Immature natural killer cell (primary cell): Measurements from ENCODE around the gene FHIP2A. TPM values are rescaled to one million over a fixed set of nuclear protein-coding genes. Genes with fewer than 3 reads are reported as not detected.
"Not testable (repeated sequence)": the region's sequence is repeated elsewhere in the genome, so short reads cannot be mapped to it uniquely, and the experiment has no call there.

Experiments used
- DNase-seq, 3 donors: peaks; one replicate each; pipeline ENCODE4 v3.0.0; 2022; ENCODE audit warnings: mixed read lengths in 1 of 3
- H3K27ac Mint-ChIP-seq, 6 donors: one replicate each; pipeline ENCODE4 v1.8.0; 2020; ENCODE audit warnings: mixed read lengths in 6 of 6, mild to moderate bottlenecking in 5 of 6, inconsistent platforms in 4 of 6, moderate library complexity in 3 of 6
- H3K27me3 Mint-ChIP-seq, 3 donors: one replicate each; pipeline ENCODE4 v1.8.0; 2020 to 2021; ENCODE audit warnings: low read depth in 3 of 3, mild to moderate bottlenecking in 3 of 3, mixed read lengths in 3 of 3, moderate library complexity in 3 of 3, inconsistent platforms in 1 of 3
- H3K36me3 Mint-ChIP-seq, 3 donors: one replicate each; pipeline ENCODE4 v1.8.0; 2020; ENCODE audit warnings: mixed read lengths in 3 of 3, inconsistent platforms in 2 of 3, mild to moderate bottlenecking in 2 of 3
- H3K4me1 Mint-ChIP-seq, 2 donors: one replicate each; pipeline ENCODE4 v1.8.0; 2020; ENCODE audit warnings: inconsistent platforms in 2 of 2, mild to moderate bottlenecking in 2 of 2, mixed read lengths in 2 of 2, moderate library complexity in 1 of 2
- H3K4me3 Mint-ChIP-seq, 5 donors: one replicate each; pipeline ENCODE4 v1.8.0; 2020; ENCODE audit warnings: mild to moderate bottlenecking in 5 of 5, mixed read lengths in 5 of 5, inconsistent platforms in 3 of 5, moderate library complexity in 3 of 5
- H3K9me3 Mint-ChIP-seq, 6 donors: one replicate each; pipeline ENCODE4 v1.8.0; 2020; ENCODE audit warnings: mild to moderate bottlenecking in 6 of 6, mixed read lengths in 6 of 6, inconsistent platforms in 4 of 6, moderate library complexity in 3 of 6
- polyA plus RNA-seq, 3 donors: library from polyadenylated mRNA; unstranded; fragments of 300-500 nt; fragmentation: Illumina TruSeq; gene quantifications; one replicate each; pipeline ENCODE4 v1.2.3, GENCODE V29; 2021

Gene FHIP2A
- 10 to 100 TPM; 10.4 to 18.4 (median 10.5) TPM for polyA plus RNA-seq

GRCh38 chr10:114821293-114821914, at the start of gene FHIP2A:
Gene FHIP2A, plus strand, starts transcription at chr10:114821780. Its CDS starts 299 bp downstream, at chr10:114822079.
- no peaks in the 10 kb centered on the region for H3K36me3 Mint-ChIP-seq
- H3K4me1 Mint-ChIP-seq, result peaks cover 33 to 46% of the 10 kb centered on the region in 2 donors
- no peaks in the 10 kb centered on the region for H3K9me3 Mint-ChIP-seq
- DNase-seq, result peak; percentile 83 to 86 (median 86)
- H3K4me3 Mint-ChIP-seq, result peak within 1 kb of the TSS; percentile 92 to 95 (median 93)
- H3K27ac Mint-ChIP-seq, result peak within 1 kb of the TSS; percentile 90 to 97 (median 95)
- H3K27me3 Mint-ChIP-seq, result peaks cover 0 to 9% (median 0%) of the 10 kb centered on the region in 3 donors

DNA sequence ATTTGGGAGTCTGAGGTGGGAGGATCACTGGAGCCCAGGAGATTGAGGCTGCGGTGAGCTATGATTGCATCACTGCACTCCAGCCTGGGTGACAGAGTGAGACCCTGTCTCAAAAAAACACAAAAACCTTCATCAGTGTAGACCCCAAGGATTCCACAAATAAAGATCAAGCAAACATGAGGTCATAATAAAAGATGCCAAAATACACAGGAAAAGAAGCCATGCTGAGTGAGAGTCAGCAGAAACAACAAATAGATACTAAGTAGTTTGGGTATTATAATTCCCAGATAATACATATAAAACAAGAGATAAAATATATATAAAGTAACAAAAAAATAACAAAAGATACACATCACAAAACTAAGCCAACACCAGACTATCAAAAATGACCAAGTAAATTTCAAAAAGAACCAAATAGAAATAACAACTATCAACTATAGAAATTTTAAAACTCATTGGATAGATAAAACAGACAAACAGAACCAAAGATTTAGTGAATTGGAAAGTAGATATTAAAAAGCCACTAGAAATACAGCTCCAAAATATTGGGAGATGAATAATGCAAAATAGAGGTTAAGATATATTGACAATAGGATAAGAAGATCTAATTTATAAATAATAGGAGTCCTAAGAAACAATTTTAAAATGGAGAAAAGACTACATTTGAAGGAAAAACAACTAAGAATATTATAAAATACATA, 48.9 kb upstream of the FHIP2A start:
- Mint-ChIP-seq H3K4me1 (peaks cover 5 to 8% of the 10 kb centered on the region in 2 donors), H3K4me3 (no peak overlapping the region), H3K9me3 (no peaks in the 10 kb centered on the region), H3K27me3 (peaks cover 4 to 12% (median 4%) of the 10 kb centered on the region in 3 donors), H3K36me3 (no peaks in the 10 kb centered on the region), H3K27ac (no peak overlapping the region)
- no peak for DNase-seq

- no peak for DNase-seq
These were observed 48.4 kb upstream of the FHIP2A start for GRCh38 chr10:114773197-114773532.

GRCh38 chr10:114775082-114775481, 46.5 kb upstream of the FHIP2A start:
- not testable (repeated sequence) for H3K36me3 Mint-ChIP-seq, H3K4me1 Mint-ChIP-seq, H3K27me3 Mint-ChIP-seq

More at GRCh38 chr10:114773197-114773532, 48.4 kb upstream of the FHIP2A start:
- no peak overlapping the region for H3K27ac Mint-ChIP-seq
- no peaks in the 10 kb centered on the region for H3K36me3 Mint-ChIP-seq
- H3K4me3 Mint-ChIP-seq, result no peak overlapping the region
- H3K9me3 Mint-ChIP-seq, result no peaks in the 10 kb centered on the region
- H3K27me3 Mint-ChIP-seq, result peaks cover 4 to 12% (median 4%) of the 10 kb centered on the region in 3 donors
- peaks cover 5 to 8% of the 10 kb centered on the region in 2 donors for H3K4me1 Mint-ChIP-seq

DNA sequence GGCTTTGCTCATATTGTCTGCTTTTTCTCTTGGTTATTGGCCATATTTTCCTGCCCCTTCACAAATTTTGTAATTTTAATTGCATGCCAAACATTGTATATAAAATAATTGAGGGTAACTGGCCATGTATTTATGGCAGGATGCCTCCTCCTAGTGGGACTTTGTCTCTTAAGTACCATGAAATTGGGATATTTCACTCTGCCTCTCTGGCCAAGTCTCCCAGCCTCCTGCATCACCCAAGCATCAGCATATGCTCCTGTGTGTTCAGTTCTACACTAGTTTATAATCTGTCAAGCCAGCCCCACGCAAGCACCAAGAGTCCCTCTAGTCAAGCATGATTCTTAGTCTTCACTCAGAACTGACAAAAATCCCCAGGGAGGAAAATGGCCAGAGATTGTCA, 44.2 kb upstream of the FHIP2A start:
- peaks cover 2% of the 10 kb centered on the region in 3 donors for H3K27me3 Mint-ChIP-seq
- H3K9me3 Mint-ChIP-seq, result no peaks in the 10 kb centered on the region
- H3K4me3 Mint-ChIP-seq, result no peak overlapping the region
- no peaks in the 10 kb centered on the region for H3K36me3 Mint-ChIP-seq
- no peaks in the 10 kb centered on the region for H3K4me1 Mint-ChIP-seq
- no peak for DNase-seq
- H3K27ac Mint-ChIP-seq, result no peak overlapping the region

More at GRCh38 chr10:114775082-114775481, 46.5 kb upstream of the FHIP2A start:
- not testable (repeated sequence) for DNase-seq, H3K27ac Mint-ChIP-seq, H3K4me3 Mint-ChIP-seq, H3K9me3 Mint-ChIP-seq

DNA sequence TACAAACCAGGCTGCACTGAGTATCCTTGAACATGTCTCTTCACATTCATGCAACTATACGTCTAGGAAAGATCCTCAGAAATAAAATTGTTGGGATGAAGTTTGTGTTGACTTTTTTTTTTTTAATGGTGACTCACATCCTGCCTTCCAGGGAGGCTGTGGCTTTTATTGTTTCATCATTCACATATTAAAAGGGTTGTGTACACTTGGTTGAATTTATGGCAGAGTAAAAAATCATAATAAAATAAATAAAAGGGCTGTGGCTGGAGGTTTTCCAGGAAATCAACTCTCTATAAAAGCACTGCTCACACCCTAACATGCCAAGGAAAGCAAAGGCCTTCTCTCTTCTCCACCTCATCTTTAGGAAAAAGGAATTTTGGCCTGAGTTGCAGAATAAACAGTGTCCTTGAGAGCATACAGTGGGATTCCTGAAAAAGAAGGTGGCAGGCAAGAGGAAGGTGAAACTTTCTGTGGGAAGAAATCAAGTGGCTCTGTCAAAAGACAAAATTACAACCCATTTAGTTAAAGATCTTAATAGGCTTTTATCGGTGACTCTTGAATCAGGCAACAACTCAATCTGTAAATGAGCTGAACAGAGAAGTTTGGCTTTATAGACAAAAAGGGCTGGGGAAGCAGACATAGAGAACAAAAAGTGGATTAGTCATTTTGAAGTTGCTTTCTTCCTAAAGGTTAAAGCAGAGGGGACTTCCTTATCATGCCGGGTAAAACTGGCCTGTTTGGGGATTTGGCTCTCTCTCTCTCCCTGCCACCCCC, 41.6 kb upstream of the FHIP2A start:
- H3K4me3 Mint-ChIP-seq, result no peak overlapping the region
- no peaks in the 10 kb centered on the region for H3K9me3 Mint-ChIP-seq
- H3K4me1 Mint-ChIP-seq, result no peaks in the 10 kb centered on the region
- DNase-seq, result no peak
- H3K27me3 Mint-ChIP-seq, result no peaks in the 10 kb centered on the region
- no peak overlapping the region for H3K27ac Mint-ChIP-seq
- no peaks in the 10 kb centered on the region for H3K36me3 Mint-ChIP-seq

DNA sequence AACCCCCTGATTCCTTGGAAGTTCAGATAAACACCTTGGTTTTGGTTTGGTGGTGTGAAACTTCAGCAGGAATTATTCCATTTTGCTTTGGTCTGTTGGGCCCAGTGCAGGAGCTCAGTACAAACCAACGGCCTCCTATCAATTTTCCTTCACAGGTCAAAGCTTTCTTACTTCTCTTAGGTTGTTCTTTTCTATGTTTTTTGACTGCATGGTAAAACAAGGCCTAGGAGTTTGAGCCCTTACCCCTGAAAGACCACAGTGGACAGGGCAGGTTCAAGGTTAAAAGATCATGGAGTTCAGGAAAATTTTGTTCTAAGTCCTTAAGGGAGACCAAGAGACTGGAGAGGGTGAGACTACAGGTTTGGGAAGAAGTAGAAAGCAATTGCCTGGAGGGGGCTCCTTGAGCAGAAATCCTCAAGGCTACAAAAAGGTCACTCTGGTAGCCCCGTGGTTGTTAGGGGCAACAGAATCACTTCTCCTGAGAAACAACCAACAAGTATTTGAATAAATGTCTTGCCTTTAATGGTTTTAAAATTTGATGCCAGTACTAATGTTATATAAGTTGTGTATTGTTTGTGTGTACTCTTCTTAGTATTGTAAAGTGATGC, 40.9 kb upstream of the FHIP2A start:
- H3K9me3 Mint-ChIP-seq, result no peaks in the 10 kb centered on the region
- no peaks in the 10 kb centered on the region for H3K27me3 Mint-ChIP-seq
- no peaks in the 10 kb centered on the region for H3K4me1 Mint-ChIP-seq
- H3K27ac Mint-ChIP-seq, result no peak overlapping the region
- no peak overlapping the region for H3K4me3 Mint-ChIP-seq
- H3K36me3 Mint-ChIP-seq, result no peaks in the 10 kb centered on the region
- no peak for DNase-seq

DNA sequence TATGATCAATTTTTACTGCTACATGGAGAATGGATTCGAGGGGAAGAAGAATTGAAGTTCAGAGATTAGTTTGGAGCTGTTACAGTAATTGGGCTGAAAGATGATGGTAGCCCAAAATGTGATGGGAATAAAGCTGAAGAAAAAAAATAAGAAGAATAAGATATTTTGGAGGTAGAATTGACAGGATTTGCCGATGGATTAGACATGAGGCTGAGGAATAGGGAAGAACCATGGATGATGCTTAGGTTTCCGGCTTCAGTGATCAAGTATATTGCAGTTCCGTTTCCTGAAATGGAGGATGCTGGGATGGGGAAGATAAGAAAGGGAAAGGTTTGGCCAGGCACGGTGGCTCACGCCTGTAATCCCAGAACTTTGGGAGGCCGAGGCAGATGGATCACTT, 38.9 kb upstream of the FHIP2A start:
- Mint-ChIP-seq H3K36me3 (no peaks in the 10 kb centered on the region), H3K27me3 (no peaks in the 10 kb centered on the region), H3K9me3 (no peaks in the 10 kb centered on the region), H3K4me1 (no peaks in the 10 kb centered on the region), H3K27ac (no peak overlapping the region), H3K4me3 (no peak overlapping the region)
- DNase-seq, result no peak

DNA sequence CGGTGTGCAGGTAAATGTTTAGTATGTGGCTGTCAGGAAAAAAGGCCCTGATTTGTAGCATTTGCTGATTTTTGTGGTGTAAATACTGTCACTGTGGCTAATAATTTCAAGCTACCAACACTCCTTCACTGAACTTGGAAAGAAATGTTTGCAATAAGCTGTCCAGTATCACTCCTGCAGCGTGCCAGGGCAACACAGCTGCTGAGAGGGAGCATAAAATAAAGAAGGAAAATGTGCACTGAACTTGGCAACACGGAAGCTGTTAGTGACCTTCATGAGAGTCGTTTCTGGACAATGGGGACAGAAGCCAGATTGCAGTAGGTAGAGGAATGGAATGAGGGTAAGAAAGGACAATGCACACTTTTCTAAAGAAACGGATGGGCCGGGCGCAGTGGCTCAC, 37.9 kb upstream of the FHIP2A start:
- Mint-ChIP-seq H3K27ac (no peak overlapping the region), H3K36me3 (no peaks in the 10 kb centered on the region)

DNA sequence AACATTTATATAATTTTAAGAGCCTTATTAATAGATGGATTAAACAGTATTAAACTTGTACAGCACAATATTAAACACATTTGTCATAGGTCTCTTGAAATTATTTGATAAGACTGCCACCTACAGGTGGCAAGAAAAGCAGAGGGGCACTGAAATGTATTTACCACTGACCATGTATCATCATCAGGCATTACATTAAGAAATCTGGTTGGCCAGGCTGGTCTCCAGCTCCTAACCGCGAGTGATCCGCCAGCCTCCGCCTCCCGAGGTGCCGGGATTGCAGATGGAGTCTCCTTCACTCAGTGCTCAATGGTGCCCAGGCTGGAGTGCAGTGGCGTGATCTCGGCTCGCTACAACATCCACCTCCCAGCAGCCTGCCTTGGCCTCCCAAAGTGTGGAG, 35.1 kb upstream of the FHIP2A start:
- H3K4me1 Mint-ChIP-seq, result not testable (repeated sequence)

More for the DNA sequence above, 37.9 kb upstream of the FHIP2A start:
- no peaks in the 10 kb centered on the region for H3K27me3 Mint-ChIP-seq
- no peaks in the 10 kb centered on the region for H3K4me1 Mint-ChIP-seq
- no peaks in the 10 kb centered on the region for H3K9me3 Mint-ChIP-seq
- no peak overlapping the region for H3K4me3 Mint-ChIP-seq
- DNase-seq, result no peak

DNA sequence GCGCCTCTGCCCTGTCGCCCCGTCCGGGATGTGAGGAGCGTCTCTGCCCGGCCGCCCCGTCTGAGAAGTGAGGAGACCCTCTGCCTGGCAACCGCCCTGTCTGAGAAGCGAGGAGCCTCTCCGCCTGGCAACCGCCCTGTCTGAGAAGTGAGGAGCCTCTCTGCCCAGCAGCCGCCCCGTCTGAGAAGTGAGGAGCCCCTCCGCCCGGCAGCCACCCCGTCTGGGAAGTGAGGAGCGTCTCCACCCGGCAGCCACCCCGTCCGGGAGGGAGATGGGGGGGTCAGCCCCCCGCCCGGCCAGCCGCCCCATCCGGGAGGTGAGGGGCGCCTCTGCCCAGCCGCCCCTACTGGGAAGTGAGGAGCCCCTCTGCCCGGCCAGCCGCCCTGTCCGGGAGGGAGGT, 34.4 kb upstream of the FHIP2A start:
- H3K9me3 Mint-ChIP-seq, H3K4me3 Mint-ChIP-seq, H3K36me3 Mint-ChIP-seq, H3K4me1 Mint-ChIP-seq, DNase-seq, H3K27me3 Mint-ChIP-seq, H3K27ac Mint-ChIP-seq: not testable (repeated sequence)

More for the DNA sequence above, 35.1 kb upstream of the FHIP2A start:
- not testable (repeated sequence) for H3K36me3 Mint-ChIP-seq, H3K9me3 Mint-ChIP-seq, H3K27ac Mint-ChIP-seq, H3K27me3 Mint-ChIP-seq, H3K4me3 Mint-ChIP-seq
- peak; percentile 30 to 48 (median 46) for DNase-seq

GRCh38 chr10:114791768-114792167, 29.8 kb upstream of the FHIP2A start:
- H3K9me3 Mint-ChIP-seq, result no peaks in the 10 kb centered on the region
- peaks cover 0 to 3% (median 0%) of the 10 kb centered on the region in 3 donors for H3K36me3 Mint-ChIP-seq
- H3K4me1 Mint-ChIP-seq, result no peaks in the 10 kb centered on the region
- H3K4me3 Mint-ChIP-seq, result no peak overlapping the region
- no peak for DNase-seq
- no peaks in the 10 kb centered on the region for H3K27me3 Mint-ChIP-seq
- H3K27ac Mint-ChIP-seq, result no peak overlapping the region

DNA sequence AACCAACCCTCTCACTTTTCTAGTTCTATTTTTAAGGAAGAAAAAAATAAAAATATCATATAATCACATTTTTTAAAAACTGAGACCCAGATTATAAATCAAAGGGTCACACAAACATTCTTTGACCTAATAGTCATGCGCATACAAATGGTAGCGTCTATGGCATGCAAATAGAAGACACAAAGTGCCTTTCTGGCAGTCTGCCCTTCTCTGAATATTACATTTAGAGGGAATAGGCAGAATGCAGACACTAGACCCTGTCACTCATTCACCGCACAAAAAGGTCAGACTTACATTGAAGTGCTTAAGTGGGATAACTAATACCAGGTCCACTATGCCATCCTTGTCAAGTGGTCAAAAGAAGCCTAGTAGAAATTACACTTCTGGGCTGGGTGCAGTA, 26.5 kb upstream of the FHIP2A start:
- H3K36me3 Mint-ChIP-seq, result peaks cover 0 to 9% (median 0%) of the 10 kb centered on the region in 3 donors
- H3K4me3 Mint-ChIP-seq, result no peak overlapping the region
- H3K9me3 Mint-ChIP-seq, result no peaks in the 10 kb centered on the region
- no peaks in the 10 kb centered on the region for H3K4me1 Mint-ChIP-seq
- H3K27ac Mint-ChIP-seq, result no peak overlapping the region
- no peaks in the 10 kb centered on the region for H3K27me3 Mint-ChIP-seq
- DNase-seq, result no peak

DNA sequence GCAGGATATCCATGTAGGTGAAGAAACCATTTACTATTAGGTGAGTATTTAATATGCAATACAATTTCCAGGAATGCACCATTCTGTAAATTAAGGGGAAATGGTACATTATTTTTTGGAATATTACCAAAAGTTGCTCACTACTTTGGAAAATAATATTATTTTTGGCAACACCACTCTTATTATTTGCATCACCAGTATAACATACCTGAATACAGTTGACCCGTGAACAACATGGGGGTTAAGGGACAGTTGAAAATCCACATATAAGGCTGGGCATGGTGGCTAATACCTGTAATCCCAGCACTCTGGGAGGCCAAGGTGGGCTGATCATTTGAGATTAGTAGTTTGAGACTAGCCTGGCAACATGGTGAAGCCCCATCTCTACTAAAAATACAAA, 21.2 kb upstream of the FHIP2A start:
- Mint-ChIP-seq H3K36me3 (peaks cover 0 to 6% (median 0%) of the 10 kb centered on the region in 3 donors), H3K4me3 (no peak overlapping the region), H3K4me1 (peaks cover 17 to 20% of the 10 kb centered on the region in 2 donors), H3K9me3 (no peaks in the 10 kb centered on the region), H3K27me3 (no peaks in the 10 kb centered on the region), H3K27ac (no peak overlapping the region)
- no peak for DNase-seq
